IMR-90 (cell line): ENCODE results near the gene BCAS4. TPM values are rescaled to one million over a fixed set of nuclear protein-coding genes. Genes with fewer than 3 reads are reported as not detected.

Experiments used
- ATAC-seq: fragments of 200-7000 bp; cut with Tn5 transposase; 2 replicates; pipeline ENCODE4 v1.9.1; 2020; ENCODE audit warnings: low read depth, mild to moderate bottlenecking, moderate library complexity
- BruUV-seq: library from RNA; stranded (reverse); fragments of 400-500 nt; replicated peaks from 2 replicates; lab custom pipeline; 2021; lab: Mats Ljungman, UMichigan
- CTCF ChIA-PET: fragments of 300-600 bp; formaldehyde crosslinking; extraction: SDS; loops from one replicate; lab custom pipeline; 2021; ENCODE audit warnings: antibody characterized with exemption; lab: Yijun Ruan, JAX
- POLR2A ChIA-PET: fragments of 300-600 bp; sonication (Branson Sonifier 250); formaldehyde crosslinking; loops from one replicate; lab custom pipeline; 2022; ENCODE audit warnings: antibody characterized with exemption; ENCODE audit not compliant: unreplicated experiment; lab: Charles Lee
- DNase-seq: peaks from one replicate; pipeline ENCODE4 v3.0.0; 2013
- H2AFZ ChIP-seq: replicated peaks from 2 replicates; pipeline ENCODE3; 2013; ENCODE audit warnings: low read length, mild to moderate bottlenecking; ENCODE audit not compliant: poor library complexity
- H2AK5ac ChIP-seq: 2 replicates; pipeline ENCODE4 v1.6.1; 2013; ENCODE audit warnings: low read depth, low read length, inconsistent platforms
- H2AK9ac ChIP-seq: replicated peaks from 2 replicates; pipeline ENCODE3; 2013; ENCODE audit warnings: mild to moderate bottlenecking, low read depth, low read length, moderate library complexity; ENCODE audit not compliant: poor library complexity
- H2BK120ac ChIP-seq: 2 replicates; pipeline ENCODE4 v1.6.1; 2013; ENCODE audit warnings: low read depth, low read length, inconsistent platforms
- H2BK15ac ChIP-seq: 3 replicates; pipeline ENCODE4 v1.6.1; 2013; ENCODE audit warnings: low read depth, low read length, inconsistent platforms
- H2BK20ac ChIP-seq: 2 replicates; pipeline ENCODE4 v1.6.1; 2013; ENCODE audit warnings: low read depth, mild to moderate bottlenecking, inconsistent platforms, low read length, moderate library complexity
- H2BK5ac ChIP-seq: 2 replicates; pipeline ENCODE4 v1.6.1; 2013; ENCODE audit warnings: mild to moderate bottlenecking, low read depth, low read length, inconsistent platforms; ENCODE audit not compliant: poor library complexity, severe bottlenecking
- H3K14ac ChIP-seq: replicated peaks from 2 replicates; pipeline ENCODE4 v1.6.1; 2013; ENCODE audit warnings: low read depth, low read length, inconsistent platforms
- H3K18ac ChIP-seq: 2 replicates; pipeline ENCODE4 v1.6.1; 2013; ENCODE audit warnings: low read depth, low read length, control low read depth
- H3K23ac ChIP-seq: 2 replicates; pipeline ENCODE4 v1.6.1; 2013; ENCODE audit warnings: low read depth, low read length, inconsistent platforms
- H3K27ac ChIP-seq: 2 replicates; pipeline ENCODE4 v1.5.1; 2013; ENCODE audit warnings: mild to moderate bottlenecking, control low read depth, low read length; ENCODE audit not compliant: insufficient read depth
- H3K27me3 ChIP-seq: 2 replicates; pipeline ENCODE4 v1.6.1; 2013; ENCODE audit warnings: low read length; ENCODE audit not compliant: control insufficient read depth, insufficient read depth
- H3K36me3 ChIP-seq: 2 replicates; pipeline ENCODE4 v1.6.1; 2013; ENCODE audit warnings: low read length, mixed read lengths; ENCODE audit not compliant: control insufficient read depth, insufficient read depth
- H3K4ac ChIP-seq: 2 replicates; pipeline ENCODE4 v1.6.1; 2013; ENCODE audit warnings: low read depth, low read length, inconsistent platforms
- H3K4me1 ChIP-seq: 2 replicates; pipeline ENCODE4 v1.6.1; 2013; ENCODE audit warnings: low read length, mixed read lengths; ENCODE audit not compliant: control insufficient read depth, insufficient read depth
- H3K4me2 ChIP-seq: 2 replicates; pipeline ENCODE4 v1.6.1; 2013; ENCODE audit warnings: low read depth, mild to moderate bottlenecking, control low read depth, low read length, moderate library complexity
- H3K4me3 ChIP-seq: 2 replicates; pipeline ENCODE4 v1.5.1; 2013; ENCODE audit warnings: low read depth, mild to moderate bottlenecking, control low read depth, low read length, moderate library complexity; ENCODE audit not compliant: insufficient read depth
- H3K56ac ChIP-seq: 2 replicates; pipeline ENCODE4 v1.6.1; 2013; ENCODE audit warnings: low read length, inconsistent platforms; ENCODE audit not compliant: insufficient read depth; ENCODE audit errors: extremely low read depth
- H3K79me1 ChIP-seq, 2 experiments: 2 replicates each; pipeline ENCODE4 v1.6.1; 2013; ENCODE audit warnings: low read length in 2 of 2, inconsistent platforms in 1 of 2, low read depth in 1 of 2
- H3K9ac ChIP-seq: 2 replicates; pipeline ENCODE4 v1.6.1; 2013; ENCODE audit warnings: low read depth, low read length, control low read depth
- H3K9me1 ChIP-seq: 2 replicates; pipeline ENCODE4 v1.6.1; 2013; ENCODE audit warnings: low read length, inconsistent platforms; ENCODE audit not compliant: insufficient read depth
- H3K9me3 ChIP-seq: 2 replicates; pipeline ENCODE4 v1.6.1; 2013; ENCODE audit warnings: low read length; ENCODE audit not compliant: control insufficient read depth, insufficient read depth
- H4K20me1 ChIP-seq: 2 replicates; pipeline ENCODE4 v1.6.1; 2013; ENCODE audit warnings: low read length, inconsistent platforms; ENCODE audit not compliant: insufficient read depth
- H4K5ac ChIP-seq: 2 replicates; pipeline ENCODE4 v1.6.1; 2013; ENCODE audit warnings: mild to moderate bottlenecking, low read depth, low read length, control low read depth
- H4K8ac ChIP-seq, 2 experiments: 2 replicates each; pipeline ENCODE4 v1.6.1; 2013; ENCODE audit warnings: low read depth in 2 of 2, low read length in 2 of 2, control low read depth in 1 of 2, inconsistent platforms in 1 of 2
- H4K91ac ChIP-seq: 2 replicates; pipeline ENCODE4 v1.6.1; 2013; ENCODE audit warnings: low read depth, low read length, inconsistent platforms; ENCODE audit not compliant: insufficient read depth
- BHLHE40 ChIP-seq: fragments of 150-350 bp; IDR thresholded peaks from 2 replicates; pipeline ENCODE4 v1.6.1; 2016; ENCODE audit warnings: mild to moderate bottlenecking, low read depth, low read length
- CHD1 ChIP-seq: IDR thresholded peaks from 2 replicates; pipeline ENCODE4 v1.6.1; 2012; ENCODE audit warnings: low read depth, low read length, improper control_type of control experiment
- MAZ ChIP-seq: IDR thresholded peaks from 2 replicates; pipeline ENCODE4 v1.6.1; 2012; ENCODE audit warnings: low read depth, mild to moderate bottlenecking, low read length, improper control_type of control experiment, moderate library complexity, borderline replicate concordance
- MXI1 ChIP-seq: IDR thresholded peaks from 2 replicates; pipeline ENCODE4 v1.6.1; 2012; ENCODE audit warnings: low read depth, mild to moderate bottlenecking, low read length, moderate library complexity, borderline replicate concordance
- NFE2L2 ChIP-seq: fragments of 150-350 bp; IDR thresholded peaks from 2 replicates; pipeline ENCODE4 v1.6.1; 2016; ENCODE audit warnings: low read depth, mild to moderate bottlenecking, low read length
- RAD21 ChIP-seq: IDR thresholded peaks from 2 replicates; pipeline ENCODE4 v1.6.1; 2012; ENCODE audit warnings: low read length, improper control_type of control experiment
- RCOR1 ChIP-seq: IDR thresholded peaks from 2 replicates; pipeline ENCODE4 v1.6.1; 2012; ENCODE audit warnings: mild to moderate bottlenecking, low read length, improper control_type of control experiment; ENCODE audit not compliant: insufficient replicate concordance
- RFX5 ChIP-seq: IDR thresholded peaks from 2 replicates; pipeline ENCODE4 v1.8.0; 2012; ENCODE audit warnings: low read depth, mild to moderate bottlenecking, low read length, moderate library complexity
- SMC3 ChIP-seq: fragments of 150-350 bp; IDR thresholded peaks from 2 replicates; pipeline ENCODE4 v1.6.1; 2016; ENCODE audit warnings: low read depth, mild to moderate bottlenecking, antibody characterized with exemption, low read length, moderate library complexity
- WGBS, 2 experiments: methylation state at CpG; one replicate each; pipeline versions ENCODE4 v1.1.5 to v1.1.7; 2013; ENCODE audit warnings: missing lambda C conversion rate in 2 of 2; ENCODE audit not compliant: insufficient read length in 1 of 2; ENCODE audit errors: extremely low coverage in 2 of 2; 5-methylcytosine and 5-hydroxymethylcytosine counted together
- dilution Hi-C: fragments of 300-500 bp; cut with HindIII; formaldehyde crosslinking; loops from one replicate; pipeline ENCODE4 v1.14.3; 2018; ENCODE audit warnings: low sequenced_read_pairs; ENCODE audit not compliant: unreplicated experiment
- in situ Hi-C: fragments of 300-500 bp; cut with MboI; formaldehyde crosslinking; loops from 3 replicates; pipeline ENCODE4 v1.14.3; 2019; ENCODE audit warnings: low sequenced_read_pairs, inconsistent platforms, mixed read lengths
- intact Hi-C: fragments of 100-400 bp; cut with micrococcal nuclease; formaldehyde crosslinking; loops from 2 replicates; pipeline ENCODE4 v1.10.0; 2022
- polyA plus RNA-seq, 3 experiments: library from polyadenylated mRNA; depleted of rRNA; stranded (reverse); fragments of >200 nt; gene quantifications; 2 replicates each; pipeline ENCODE4 v1.2.3, GENCODE V29; 2012; ENCODE audit warnings: low replicate concordance in 1 of 3
- total RNA-seq: library from RNA; depleted of rRNA; stranded (reverse); fragments of >200 nt; gene quantifications from 2 replicates; pipeline ENCODE4 v1.2.3, GENCODE V29; 2012
- TF ChIP-seq, protein P1 (sequence below): fragments of 150-350 bp; IDR thresholded peaks from 2 replicates; pipeline ENCODE4 v1.6.1; 2016; ENCODE audit warnings: low read depth, mild to moderate bottlenecking, low read length, moderate library complexity, borderline replicate concordance
- TF ChIP-seq, protein P2 (sequence below): conservative IDR thresholded peaks from 2 replicates; pipeline ENCODE4 v1.5.1; 2012; ENCODE audit warnings: mild to moderate bottlenecking, low read depth, low read length, improper control_type of control experiment
- TF ChIP-seq, protein P3 (sequence below): fragments of 150-350 bp; IDR thresholded peaks from 2 replicates; pipeline ENCODE4 v1.6.1; 2017; ENCODE audit warnings: mild to moderate bottlenecking, antibody characterized with exemption, low read length, low read depth

Gene BCAS4
- total and polyA plus RNA-seq, 2 of the 4 experiments (the other 2 are of a cell fraction): 42.7 to 47.5 TPM

DNA sequence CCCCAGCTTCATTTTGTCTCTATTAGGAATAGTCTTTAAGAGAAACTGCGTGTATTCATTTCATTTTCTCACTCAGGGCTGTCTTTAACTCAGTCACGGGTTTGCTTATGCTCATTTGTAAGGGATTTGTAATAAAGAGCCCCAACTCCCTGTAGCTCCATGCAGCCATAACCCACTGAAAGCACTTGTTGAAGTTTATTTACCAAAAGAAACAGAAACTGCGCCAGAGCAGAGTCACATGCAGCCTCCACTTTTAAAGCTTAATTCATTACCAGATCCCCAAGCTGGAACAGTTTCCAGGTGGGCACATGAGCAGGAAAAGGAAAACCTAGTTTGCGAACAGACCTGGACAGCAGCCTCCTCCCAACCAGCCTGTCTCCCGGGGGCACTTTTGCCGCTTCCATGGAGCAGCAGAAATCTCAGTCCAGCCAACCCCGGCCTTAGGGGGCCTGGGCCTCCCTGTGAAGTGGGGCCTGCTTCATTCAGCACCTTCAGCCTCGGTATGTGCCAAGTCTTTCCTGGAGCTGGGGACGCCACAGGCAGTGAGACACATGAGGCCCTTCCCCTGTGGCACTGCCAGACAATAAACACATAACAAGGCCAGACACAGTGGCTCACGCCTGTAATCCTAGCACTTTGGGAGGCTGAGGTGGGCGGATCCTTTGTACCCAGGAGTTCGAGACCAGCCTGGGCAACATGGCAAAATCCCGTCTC, 4.5 kb downstream of the BCAS4 start:
- DNase-seq (no peak), ATAC-seq (no peak)
- Histone ChIP-seq H4K5ac (no peak overlapping the region), H3K9me1 (peaks cover 3% of the 10 kb centered on the region; the same call in 1 of the 2 replicates), H3K4me1 (peaks cover 2% of the 10 kb centered on the region; the same call in 1 of the 2 replicates), H3K4ac (no peak overlapping the region), H3K27me3 (no peaks in the 10 kb centered on the region), H2AFZ (no peak overlapping the region), H3K36me3 (no peaks in the 10 kb centered on the region), H3K9me3 (no peaks in the 10 kb centered on the region), H2BK15ac (no peak overlapping the region), H4K91ac (no peak overlapping the region), H3K14ac (no peak overlapping the region), H3K4me3 (no peak overlapping the region), H2BK5ac (no peak overlapping the region), H2AK5ac (no peak overlapping the region), H4K20me1 (0 out of 2 replicates have a peak, but pooled peaks cover 6% of the 10 kb centered on the region), H3K27ac (no peak overlapping the region), H2AK9ac (no peak overlapping the region), H3K9ac (no peak overlapping the region), H2BK120ac (no peak overlapping the region), H4K8ac (no peak overlapping the region), H3K23ac (no peak overlapping the region), H3K18ac (no peak overlapping the region), H3K56ac (no peak overlapping the region), H3K79me1 (peaks cover 25% of the 10 kb centered on the region in 2 experiments), H3K4me2 (no peak overlapping the region), H2BK20ac (no peak overlapping the region)
- ChIA-PET POLR2A (no interaction called here), CTCF (interaction anchor here (0.6 kb wide), 1 partner anchor 153 kb away, joined by 3 read pairs; no protein-coding TSS in a partner anchor)
- intact Hi-C loops: no loop called here
- in situ Hi-C loops: loop anchor here (10.0 kb wide), 1 partner anchor 525 kb away; no protein-coding TSS in a partner anchor
- 82% methylated on average over 4 of the region's 13 CpGs; no CpG with 5 or more reads in 1 of the 2 experiments for WGBS, 2 experiments
- no peak for TF ChIP-seq RAD21
- TF ChIP-seq SMC3: no peak
- TF ChIP-seq, protein P1, sequence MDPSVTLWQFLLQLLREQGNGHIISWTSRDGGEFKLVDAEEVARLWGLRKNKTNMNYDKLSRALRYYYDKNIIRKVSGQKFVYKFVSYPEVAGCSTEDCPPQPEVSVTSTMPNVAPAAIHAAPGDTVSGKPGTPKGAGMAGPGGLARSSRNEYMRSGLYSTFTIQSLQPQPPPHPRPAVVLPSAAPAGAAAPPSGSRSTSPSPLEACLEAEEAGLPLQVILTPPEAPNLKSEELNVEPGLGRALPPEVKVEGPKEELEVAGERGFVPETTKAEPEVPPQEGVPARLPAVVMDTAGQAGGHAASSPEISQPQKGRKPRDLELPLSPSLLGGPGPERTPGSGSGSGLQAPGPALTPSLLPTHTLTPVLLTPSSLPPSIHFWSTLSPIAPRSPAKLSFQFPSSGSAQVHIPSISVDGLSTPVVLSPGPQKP: no peak
- no peak for TF ChIP-seq MAZ
- TF ChIP-seq, protein P2, sequence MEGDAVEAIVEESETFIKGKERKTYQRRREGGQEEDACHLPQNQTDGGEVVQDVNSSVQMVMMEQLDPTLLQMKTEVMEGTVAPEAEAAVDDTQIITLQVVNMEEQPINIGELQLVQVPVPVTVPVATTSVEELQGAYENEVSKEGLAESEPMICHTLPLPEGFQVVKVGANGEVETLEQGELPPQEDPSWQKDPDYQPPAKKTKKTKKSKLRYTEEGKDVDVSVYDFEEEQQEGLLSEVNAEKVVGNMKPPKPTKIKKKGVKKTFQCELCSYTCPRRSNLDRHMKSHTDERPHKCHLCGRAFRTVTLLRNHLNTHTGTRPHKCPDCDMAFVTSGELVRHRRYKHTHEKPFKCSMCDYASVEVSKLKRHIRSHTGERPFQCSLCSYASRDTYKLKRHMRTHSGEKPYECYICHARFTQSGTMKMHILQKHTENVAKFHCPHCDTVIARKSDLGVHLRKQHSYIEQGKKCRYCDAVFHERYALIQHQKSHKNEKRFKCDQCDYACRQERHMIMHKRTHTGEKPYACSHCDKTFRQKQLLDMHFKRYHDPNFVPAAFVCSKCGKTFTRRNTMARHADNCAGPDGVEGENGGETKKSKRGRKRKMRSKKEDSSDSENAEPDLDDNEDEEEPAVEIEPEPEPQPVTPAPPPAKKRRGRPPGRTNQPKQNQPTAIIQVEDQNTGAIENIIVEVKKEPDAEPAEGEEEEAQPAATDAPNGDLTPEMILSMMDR: no peak
- no peak for TF ChIP-seq NFE2L2
- TF ChIP-seq BHLHE40: no peak
- no peak for TF ChIP-seq RCOR1
- no peak for TF ChIP-seq RFX5
- TF ChIP-seq MXI1: no peak
- TF ChIP-seq, protein P3, sequence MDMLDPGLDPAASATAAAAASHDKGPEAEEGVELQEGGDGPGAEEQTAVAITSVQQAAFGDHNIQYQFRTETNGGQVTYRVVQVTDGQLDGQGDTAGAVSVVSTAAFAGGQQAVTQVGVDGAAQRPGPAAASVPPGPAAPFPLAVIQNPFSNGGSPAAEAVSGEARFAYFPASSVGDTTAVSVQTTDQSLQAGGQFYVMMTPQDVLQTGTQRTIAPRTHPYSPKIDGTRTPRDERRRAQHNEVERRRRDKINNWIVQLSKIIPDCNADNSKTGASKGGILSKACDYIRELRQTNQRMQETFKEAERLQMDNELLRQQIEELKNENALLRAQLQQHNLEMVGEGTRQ: no peak
- no peak for TF ChIP-seq CHD1
- BruUV-seq: no TSS peak
- dilution Hi-C loops: no loop called here
